Thyroid gland (tissue), 4 donors: ENCODE measurements around the gene KCNAB1.

Experiments used
- POLR2A ChIP-seq, 2 donors: fragments of 450-650 bp; IDR thresholded peaks; one replicate each; pipeline ENCODE4 v1.6.1; 2017; ENCODE audit warnings: antibody characterized with exemption in 2 of 2, mild to moderate bottlenecking in 2 of 2, moderate library complexity in 1 of 2
- TF ChIP-seq, protein P1 (sequence below), 6 experiments: fragments of 200-600 bp in 3 of 6; fragments of 450-650 bp in 3 of 6; sonication (generic) in 3 of 6; IDR thresholded peaks; one replicate each; pipeline ENCODE4 v1.5.1; 2016 to 2019; ENCODE audit warnings: antibody characterized with exemption in 6 of 6, mild to moderate bottlenecking in 2 of 6, inconsistent platforms in 1 of 6, moderate library complexity in 1 of 6

GRCh38 chr3:156107504-156107903, 12.9 kb upstream of the KCNAB1 start:
- TF ChIP-seq, protein P1, sequence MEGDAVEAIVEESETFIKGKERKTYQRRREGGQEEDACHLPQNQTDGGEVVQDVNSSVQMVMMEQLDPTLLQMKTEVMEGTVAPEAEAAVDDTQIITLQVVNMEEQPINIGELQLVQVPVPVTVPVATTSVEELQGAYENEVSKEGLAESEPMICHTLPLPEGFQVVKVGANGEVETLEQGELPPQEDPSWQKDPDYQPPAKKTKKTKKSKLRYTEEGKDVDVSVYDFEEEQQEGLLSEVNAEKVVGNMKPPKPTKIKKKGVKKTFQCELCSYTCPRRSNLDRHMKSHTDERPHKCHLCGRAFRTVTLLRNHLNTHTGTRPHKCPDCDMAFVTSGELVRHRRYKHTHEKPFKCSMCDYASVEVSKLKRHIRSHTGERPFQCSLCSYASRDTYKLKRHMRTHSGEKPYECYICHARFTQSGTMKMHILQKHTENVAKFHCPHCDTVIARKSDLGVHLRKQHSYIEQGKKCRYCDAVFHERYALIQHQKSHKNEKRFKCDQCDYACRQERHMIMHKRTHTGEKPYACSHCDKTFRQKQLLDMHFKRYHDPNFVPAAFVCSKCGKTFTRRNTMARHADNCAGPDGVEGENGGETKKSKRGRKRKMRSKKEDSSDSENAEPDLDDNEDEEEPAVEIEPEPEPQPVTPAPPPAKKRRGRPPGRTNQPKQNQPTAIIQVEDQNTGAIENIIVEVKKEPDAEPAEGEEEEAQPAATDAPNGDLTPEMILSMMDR (IDR thresholded peaks at IDR 0.05) = no peak
- no peak for TF ChIP-seq POLR2A (IDR thresholded peaks at IDR 0.05)
